Bronchial epithelial cell (primary cell): ENCODE measurements around the gene ASCL2. TPM values are rescaled to one million over a fixed set of nuclear protein-coding genes. Genes with fewer than 3 reads are reported as not detected.
"Not testable (repeated sequence)": the region's sequence is repeated elsewhere in the genome, so short reads cannot be mapped to it uniquely, and the experiment has no call there.

Source experiments
- DNase-seq: peaks from one replicate; pipeline ENCODE4 v3.0.0-alpha.2; 2010; ENCODE audit warnings: low read depth
- FAIRE-seq: peaks from 2 replicates; lab custom pipeline; 2011; peaks lifted over from hg19 to GRCh38; lab: Jason Lieb, UNC
- H3K27me3 ChIP-seq: 2 replicates; pipeline ENCODE4 v1.5.1; 2011; ENCODE audit warnings: low read length; ENCODE audit not compliant: control insufficient read depth, insufficient read depth
- H3K36me3 ChIP-seq: 2 replicates; pipeline ENCODE4 v1.5.1; 2011; ENCODE audit warnings: low read length; ENCODE audit not compliant: control insufficient read depth, insufficient read depth
- H3K4me3 ChIP-seq: 2 replicates; pipeline ENCODE4 v1.5.1; 2011; ENCODE audit warnings: mild to moderate bottlenecking, low read depth, low read length, control low read depth
- CTCF ChIP-seq: IDR thresholded peaks from 2 replicates; pipeline ENCODE4 v1.5.1; 2011; ENCODE audit warnings: mild to moderate bottlenecking, moderate library complexity, low read length, control low read depth, inconsistent platforms; ENCODE audit not compliant: insufficient read depth, severe bottlenecking
- total RNA-seq: library from RNA; depleted of rRNA; stranded (reverse); fragments of >200 nt; gene quantifications from 2 replicates; pipeline ENCODE4 v1.2.1, GENCODE V29; 2014

Gene ASCL2
- total RNA-seq, 1 donor from 2014 or later = 0.79 TPM

- Histone ChIP-seq H3K36me3 (no peaks in the 10 kb centered on the region), H3K27me3 (no peaks in the 10 kb centered on the region), H3K4me3 (no peak overlapping the region)
- TF ChIP-seq CTCF = no peak
- FAIRE-seq (no peak), DNase-seq (no peak)
These were observed 32.7 kb downstream of the ASCL2 start for GRCh38 chr11:2237457-2238238.

- not testable (repeated sequence) for H3K27me3 ChIP-seq, DNase-seq
- FAIRE-seq = peak; percentile 64
These were observed 33.8 kb downstream of the ASCL2 start for GRCh38 chr11:2236381-2237134.

GRCh38 chr11:2235588-2236326 lies 34.6 kb downstream of the ASCL2 start:
- no peaks in the 10 kb centered on the region for H3K36me3 ChIP-seq
- FAIRE-seq (no peak), DNase-seq (no peak)
- no peaks in the 10 kb centered on the region for H3K27me3 ChIP-seq
- no peak for TF ChIP-seq CTCF
- no peak overlapping the region for H3K4me3 ChIP-seq

More at GRCh38 chr11:2236381-2237134, 33.8 kb downstream of the ASCL2 start:
- not testable (repeated sequence) for H3K36me3 ChIP-seq, H3K4me3 ChIP-seq

- no peak overlapping the region for H3K4me3 ChIP-seq
- no peak for TF ChIP-seq CTCF
- FAIRE-seq (no peak), DNase-seq (no peak)
- H3K27me3 ChIP-seq = no peaks in the 10 kb centered on the region
- no peaks in the 10 kb centered on the region for H3K36me3 ChIP-seq
These were observed 35.4 kb downstream of the ASCL2 start for GRCh38 chr11:2234963-2235362.

- no peak for FAIRE-seq
These were observed 36.5 kb downstream of the ASCL2 start for GRCh38 chr11:2233693-2234455.

More at GRCh38 chr11:2233693-2234455, 36.5 kb downstream of the ASCL2 start:
- Histone ChIP-seq H3K27me3 (peaks cover 2% of the 10 kb centered on the region), H3K4me3 (no peak overlapping the region), H3K36me3 (no peaks in the 10 kb centered on the region)
- no peak for TF ChIP-seq CTCF
- no peak for DNase-seq
